ENCODE data around the gene LIMS1.

DNA sequence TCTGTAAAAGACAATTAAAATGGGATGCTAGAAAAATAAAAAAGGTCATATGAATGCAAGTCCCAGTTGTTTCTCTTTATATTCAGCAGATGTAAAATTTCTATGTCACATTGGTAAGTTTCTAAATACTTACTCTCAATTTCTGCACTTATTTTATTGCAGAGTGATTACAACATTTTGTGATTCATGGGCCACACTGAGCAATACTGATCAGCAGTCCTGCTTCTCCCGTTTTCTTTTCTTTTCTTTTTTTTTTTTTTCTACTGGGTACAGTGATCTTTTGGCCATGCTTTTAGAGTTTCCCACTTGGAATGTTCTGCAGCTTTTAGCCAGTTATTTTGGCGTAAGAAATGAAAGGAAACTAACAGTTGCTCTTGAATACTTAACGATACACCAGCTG lies 38.8 kb downstream of the LIMS1 start:
- TF ChIP-seq, protein P1, sequence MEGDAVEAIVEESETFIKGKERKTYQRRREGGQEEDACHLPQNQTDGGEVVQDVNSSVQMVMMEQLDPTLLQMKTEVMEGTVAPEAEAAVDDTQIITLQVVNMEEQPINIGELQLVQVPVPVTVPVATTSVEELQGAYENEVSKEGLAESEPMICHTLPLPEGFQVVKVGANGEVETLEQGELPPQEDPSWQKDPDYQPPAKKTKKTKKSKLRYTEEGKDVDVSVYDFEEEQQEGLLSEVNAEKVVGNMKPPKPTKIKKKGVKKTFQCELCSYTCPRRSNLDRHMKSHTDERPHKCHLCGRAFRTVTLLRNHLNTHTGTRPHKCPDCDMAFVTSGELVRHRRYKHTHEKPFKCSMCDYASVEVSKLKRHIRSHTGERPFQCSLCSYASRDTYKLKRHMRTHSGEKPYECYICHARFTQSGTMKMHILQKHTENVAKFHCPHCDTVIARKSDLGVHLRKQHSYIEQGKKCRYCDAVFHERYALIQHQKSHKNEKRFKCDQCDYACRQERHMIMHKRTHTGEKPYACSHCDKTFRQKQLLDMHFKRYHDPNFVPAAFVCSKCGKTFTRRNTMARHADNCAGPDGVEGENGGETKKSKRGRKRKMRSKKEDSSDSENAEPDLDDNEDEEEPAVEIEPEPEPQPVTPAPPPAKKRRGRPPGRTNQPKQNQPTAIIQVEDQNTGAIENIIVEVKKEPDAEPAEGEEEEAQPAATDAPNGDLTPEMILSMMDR (IDR thresholded peaks at IDR 0.05 in 4 of 5, conservative IDR thresholded peaks at IDR 0.05 in 1 of 5), result no peak
- TF ChIP-seq POLR2A (IDR thresholded peaks at IDR 0.05), result no peak

All from gastrocnemius medialis (tissue), 4 donors.